IMR-90 (cell line): ENCODE data around the gene UMODL1. TPM values are rescaled to one million over a fixed set of nuclear protein-coding genes. Genes with fewer than 3 reads are reported as not detected.

Source experiments
- ATAC-seq: fragments of 200-7000 bp; cut with Tn5 transposase; 2 replicates; pipeline ENCODE4 v1.9.1; 2020; ENCODE audit warnings: low read depth, mild to moderate bottlenecking, moderate library complexity
- BruUV-seq: library from RNA; stranded (reverse); fragments of 400-500 nt; replicated peaks from 2 replicates; lab custom pipeline; 2021; lab: Mats Ljungman, UMichigan
- CTCF ChIA-PET: fragments of 300-600 bp; formaldehyde crosslinking; extraction: SDS; loops from one replicate; lab custom pipeline; 2021; ENCODE audit warnings: antibody characterized with exemption; lab: Yijun Ruan, JAX
- POLR2A ChIA-PET: fragments of 300-600 bp; sonication (Branson Sonifier 250); formaldehyde crosslinking; loops from one replicate; lab custom pipeline; 2022; ENCODE audit warnings: antibody characterized with exemption; ENCODE audit not compliant: unreplicated experiment; lab: Charles Lee
- DNase-seq: peaks from one replicate; pipeline ENCODE4 v3.0.0; 2013
- H2AFZ ChIP-seq: replicated peaks from 2 replicates; pipeline ENCODE3; 2013; ENCODE audit warnings: low read length, mild to moderate bottlenecking; ENCODE audit not compliant: poor library complexity
- H2AK5ac ChIP-seq: 2 replicates; pipeline ENCODE4 v1.6.1; 2013; ENCODE audit warnings: low read depth, low read length, inconsistent platforms
- H2AK9ac ChIP-seq: replicated peaks from 2 replicates; pipeline ENCODE3; 2013; ENCODE audit warnings: mild to moderate bottlenecking, low read depth, low read length, moderate library complexity; ENCODE audit not compliant: poor library complexity
- H2BK120ac ChIP-seq: 2 replicates; pipeline ENCODE4 v1.6.1; 2013; ENCODE audit warnings: low read depth, low read length, inconsistent platforms
- H2BK15ac ChIP-seq: 3 replicates; pipeline ENCODE4 v1.6.1; 2013; ENCODE audit warnings: low read depth, low read length, inconsistent platforms
- H2BK20ac ChIP-seq: 2 replicates; pipeline ENCODE4 v1.6.1; 2013; ENCODE audit warnings: low read depth, mild to moderate bottlenecking, inconsistent platforms, low read length, moderate library complexity
- H2BK5ac ChIP-seq: 2 replicates; pipeline ENCODE4 v1.6.1; 2013; ENCODE audit warnings: mild to moderate bottlenecking, low read depth, low read length, inconsistent platforms; ENCODE audit not compliant: poor library complexity, severe bottlenecking
- H3K14ac ChIP-seq: replicated peaks from 2 replicates; pipeline ENCODE4 v1.6.1; 2013; ENCODE audit warnings: low read depth, low read length, inconsistent platforms
- H3K18ac ChIP-seq: 2 replicates; pipeline ENCODE4 v1.6.1; 2013; ENCODE audit warnings: low read depth, low read length, control low read depth
- H3K23ac ChIP-seq: 2 replicates; pipeline ENCODE4 v1.6.1; 2013; ENCODE audit warnings: low read depth, low read length, inconsistent platforms
- H3K27ac ChIP-seq: 2 replicates; pipeline ENCODE4 v1.5.1; 2013; ENCODE audit warnings: mild to moderate bottlenecking, control low read depth, low read length; ENCODE audit not compliant: insufficient read depth
- H3K27me3 ChIP-seq: 2 replicates; pipeline ENCODE4 v1.6.1; 2013; ENCODE audit warnings: low read length; ENCODE audit not compliant: control insufficient read depth, insufficient read depth
- H3K36me3 ChIP-seq: 2 replicates; pipeline ENCODE4 v1.6.1; 2013; ENCODE audit warnings: low read length, mixed read lengths; ENCODE audit not compliant: control insufficient read depth, insufficient read depth
- H3K4ac ChIP-seq: 2 replicates; pipeline ENCODE4 v1.6.1; 2013; ENCODE audit warnings: low read depth, low read length, inconsistent platforms
- H3K4me1 ChIP-seq: 2 replicates; pipeline ENCODE4 v1.6.1; 2013; ENCODE audit warnings: low read length, mixed read lengths; ENCODE audit not compliant: control insufficient read depth, insufficient read depth
- H3K4me2 ChIP-seq: 2 replicates; pipeline ENCODE4 v1.6.1; 2013; ENCODE audit warnings: low read depth, mild to moderate bottlenecking, control low read depth, low read length, moderate library complexity
- H3K4me3 ChIP-seq: 2 replicates; pipeline ENCODE4 v1.5.1; 2013; ENCODE audit warnings: low read depth, mild to moderate bottlenecking, control low read depth, low read length, moderate library complexity; ENCODE audit not compliant: insufficient read depth
- H3K56ac ChIP-seq: 2 replicates; pipeline ENCODE4 v1.6.1; 2013; ENCODE audit warnings: low read length, inconsistent platforms; ENCODE audit not compliant: insufficient read depth; ENCODE audit errors: extremely low read depth
- H3K79me1 ChIP-seq, 2 experiments: 2 replicates each; pipeline ENCODE4 v1.6.1; 2013; ENCODE audit warnings: low read length in 2 of 2, inconsistent platforms in 1 of 2, low read depth in 1 of 2
- H3K9ac ChIP-seq: 2 replicates; pipeline ENCODE4 v1.6.1; 2013; ENCODE audit warnings: low read depth, low read length, control low read depth
- H3K9me1 ChIP-seq: 2 replicates; pipeline ENCODE4 v1.6.1; 2013; ENCODE audit warnings: low read length, inconsistent platforms; ENCODE audit not compliant: insufficient read depth
- H3K9me3 ChIP-seq: 2 replicates; pipeline ENCODE4 v1.6.1; 2013; ENCODE audit warnings: low read length; ENCODE audit not compliant: control insufficient read depth, insufficient read depth
- H4K20me1 ChIP-seq: 2 replicates; pipeline ENCODE4 v1.6.1; 2013; ENCODE audit warnings: low read length, inconsistent platforms; ENCODE audit not compliant: insufficient read depth
- H4K5ac ChIP-seq: 2 replicates; pipeline ENCODE4 v1.6.1; 2013; ENCODE audit warnings: mild to moderate bottlenecking, low read depth, low read length, control low read depth
- H4K8ac ChIP-seq, 2 experiments: 2 replicates each; pipeline ENCODE4 v1.6.1; 2013; ENCODE audit warnings: low read depth in 2 of 2, low read length in 2 of 2, control low read depth in 1 of 2, inconsistent platforms in 1 of 2
- H4K91ac ChIP-seq: 2 replicates; pipeline ENCODE4 v1.6.1; 2013; ENCODE audit warnings: low read depth, low read length, inconsistent platforms; ENCODE audit not compliant: insufficient read depth
- CEBPB ChIP-seq: IDR thresholded peaks from 2 replicates; pipeline ENCODE4 v1.6.1; 2012; ENCODE audit warnings: low read depth, low read length, improper control_type of control experiment
- CHD1 ChIP-seq: IDR thresholded peaks from 2 replicates; pipeline ENCODE4 v1.6.1; 2012; ENCODE audit warnings: low read depth, low read length, improper control_type of control experiment
- FOS ChIP-seq: fragments of 150-350 bp; IDR thresholded peaks from 2 replicates; pipeline ENCODE4 v1.6.1; 2016; ENCODE audit warnings: low read depth, low read length
- MAFK ChIP-seq: IDR thresholded peaks from 2 replicates; pipeline ENCODE4 v1.6.1; 2012; ENCODE audit warnings: low read depth, low read length, improper control_type of control experiment
- MXI1 ChIP-seq: IDR thresholded peaks from 2 replicates; pipeline ENCODE4 v1.6.1; 2012; ENCODE audit warnings: low read depth, mild to moderate bottlenecking, low read length, moderate library complexity, borderline replicate concordance
- NFE2L2 ChIP-seq: fragments of 150-350 bp; IDR thresholded peaks from 2 replicates; pipeline ENCODE4 v1.6.1; 2016; ENCODE audit warnings: low read depth, mild to moderate bottlenecking, low read length
- RAD21 ChIP-seq: IDR thresholded peaks from 2 replicates; pipeline ENCODE4 v1.6.1; 2012; ENCODE audit warnings: low read length, improper control_type of control experiment
- RCOR1 ChIP-seq: IDR thresholded peaks from 2 replicates; pipeline ENCODE4 v1.6.1; 2012; ENCODE audit warnings: mild to moderate bottlenecking, low read length, improper control_type of control experiment; ENCODE audit not compliant: insufficient replicate concordance
- WGBS, 2 experiments: methylation state at CpG; one replicate each; pipeline versions ENCODE4 v1.1.5 to v1.1.7; 2013; ENCODE audit warnings: missing lambda C conversion rate in 2 of 2; ENCODE audit not compliant: insufficient read length in 1 of 2; ENCODE audit errors: extremely low coverage in 2 of 2; 5-methylcytosine and 5-hydroxymethylcytosine counted together
- dilution Hi-C: fragments of 300-500 bp; cut with HindIII; formaldehyde crosslinking; loops from one replicate; pipeline ENCODE4 v1.14.3; 2018; ENCODE audit warnings: low sequenced_read_pairs; ENCODE audit not compliant: unreplicated experiment
- in situ Hi-C: fragments of 300-500 bp; cut with MboI; formaldehyde crosslinking; loops from 3 replicates; pipeline ENCODE4 v1.14.3; 2019; ENCODE audit warnings: low sequenced_read_pairs, inconsistent platforms, mixed read lengths
- intact Hi-C: fragments of 100-400 bp; cut with micrococcal nuclease; formaldehyde crosslinking; loops from 2 replicates; pipeline ENCODE4 v1.10.0; 2022
- polyA plus RNA-seq, 3 experiments: library from polyadenylated mRNA; depleted of rRNA; stranded (reverse); fragments of >200 nt; gene quantifications; 2 replicates each; pipeline ENCODE4 v1.2.3, GENCODE V29; 2012; ENCODE audit warnings: low replicate concordance in 1 of 3
- total RNA-seq: library from RNA; depleted of rRNA; stranded (reverse); fragments of >200 nt; gene quantifications from 2 replicates; pipeline ENCODE4 v1.2.3, GENCODE V29; 2012
- TF ChIP-seq, protein P1 (sequence below): fragments of 150-350 bp; IDR thresholded peaks from 2 replicates; pipeline ENCODE4 v1.6.1; 2016; ENCODE audit warnings: low read depth, mild to moderate bottlenecking, low read length, moderate library complexity, borderline replicate concordance
- TF ChIP-seq, protein P2 (sequence below): fragments of 150-350 bp; IDR thresholded peaks from 2 replicates; pipeline ENCODE4 v1.6.1; 2017; ENCODE audit warnings: mild to moderate bottlenecking, antibody characterized with exemption, low read length, low read depth
- TF ChIP-seq, protein P3 (sequence below): conservative IDR thresholded peaks from 2 replicates; pipeline ENCODE4 v1.5.1; 2012; ENCODE audit warnings: mild to moderate bottlenecking, low read depth, low read length, improper control_type of control experiment

Gene UMODL1
- total and polyA plus RNA-seq, 2 of the 4 experiments (the other 2 are of a cell fraction) = 0.02 TPM; not detected in 1

DNA sequence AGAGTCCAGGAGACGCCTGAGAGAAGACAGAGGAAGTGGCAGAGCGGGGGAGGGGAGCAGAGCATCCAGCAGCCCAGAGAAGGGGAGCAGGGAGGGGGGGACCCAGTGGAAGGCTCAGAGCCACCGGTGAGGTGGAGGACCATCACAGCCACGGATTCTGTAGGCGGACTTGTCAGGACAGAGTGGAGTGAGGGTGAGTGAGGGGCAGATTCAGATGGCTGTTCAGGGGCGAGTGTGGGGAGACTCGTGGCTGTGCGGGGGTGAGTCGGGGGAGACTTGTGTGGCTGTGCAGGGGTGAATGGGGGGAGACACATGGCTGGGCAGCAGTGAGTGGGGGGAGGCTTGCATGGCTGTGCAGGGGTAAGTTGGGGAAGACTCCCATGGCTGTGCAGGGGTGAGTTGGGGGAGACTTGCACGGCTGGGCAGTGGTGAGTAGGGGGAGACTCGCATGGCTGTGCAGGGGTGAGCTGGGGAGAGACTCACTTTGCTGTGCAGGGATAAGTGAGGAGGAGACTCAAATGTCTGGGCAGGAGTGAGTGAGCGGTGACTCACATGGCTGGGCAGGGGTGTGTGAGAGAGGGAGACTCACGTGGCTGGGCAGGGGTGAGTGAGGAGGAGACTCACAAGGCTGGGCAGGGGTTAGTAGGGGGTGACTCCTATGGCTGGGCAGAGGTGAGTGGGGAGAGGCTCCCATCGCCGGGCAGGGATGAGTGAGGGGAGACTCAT lies 91.0 kb downstream of the UMODL1 start (continued):
- TF ChIP-seq, protein P1, sequence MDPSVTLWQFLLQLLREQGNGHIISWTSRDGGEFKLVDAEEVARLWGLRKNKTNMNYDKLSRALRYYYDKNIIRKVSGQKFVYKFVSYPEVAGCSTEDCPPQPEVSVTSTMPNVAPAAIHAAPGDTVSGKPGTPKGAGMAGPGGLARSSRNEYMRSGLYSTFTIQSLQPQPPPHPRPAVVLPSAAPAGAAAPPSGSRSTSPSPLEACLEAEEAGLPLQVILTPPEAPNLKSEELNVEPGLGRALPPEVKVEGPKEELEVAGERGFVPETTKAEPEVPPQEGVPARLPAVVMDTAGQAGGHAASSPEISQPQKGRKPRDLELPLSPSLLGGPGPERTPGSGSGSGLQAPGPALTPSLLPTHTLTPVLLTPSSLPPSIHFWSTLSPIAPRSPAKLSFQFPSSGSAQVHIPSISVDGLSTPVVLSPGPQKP = no peak

DNA sequence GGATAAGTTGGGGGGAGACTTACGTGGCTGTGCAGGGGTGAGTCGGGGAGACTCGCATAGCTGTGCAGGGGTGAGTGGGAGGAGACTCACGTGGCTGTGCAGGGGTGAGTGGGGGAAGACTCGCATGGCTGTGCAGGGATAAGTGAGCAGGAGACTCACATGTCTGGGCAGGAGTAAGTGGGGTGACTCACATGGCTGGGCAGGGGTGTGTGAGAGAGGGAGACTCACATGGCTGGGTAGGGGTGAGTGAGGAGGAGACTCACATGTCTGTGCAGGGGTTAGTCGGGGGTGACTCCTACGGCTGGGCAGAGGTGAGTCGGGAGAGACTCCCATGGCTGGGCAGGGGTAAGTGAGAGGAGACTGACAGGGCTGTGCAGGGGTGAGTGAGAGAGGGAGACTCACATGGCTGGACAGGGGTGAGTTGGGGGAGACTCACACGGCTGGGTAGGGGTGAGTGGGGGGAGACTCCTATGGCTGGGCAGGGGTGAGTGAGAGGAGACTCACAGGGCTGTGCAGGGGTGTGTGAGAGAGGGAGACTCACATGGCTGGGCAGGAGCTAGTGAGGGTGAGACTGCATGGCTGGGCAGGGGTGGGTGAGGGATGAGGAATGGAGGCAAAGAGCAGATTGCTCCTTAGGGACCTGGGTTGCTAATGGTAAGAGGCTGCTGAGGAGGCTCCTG lies 91.9 kb downstream of the UMODL1 start:
- H2BK5ac ChIP-seq = no peak overlapping the region
- H3K14ac ChIP-seq = no peak overlapping the region
- no peaks in the 10 kb centered on the region; the same call in 1 of the 2 replicates for H3K9me1 ChIP-seq
- peaks cover 9% of the 10 kb centered on the region for H3K27me3 ChIP-seq
- H2AFZ ChIP-seq = no peak overlapping the region
- H4K5ac ChIP-seq = no peak overlapping the region
- H3K4ac ChIP-seq = no peak overlapping the region
- no peak overlapping the region for H2AK5ac ChIP-seq
- H2BK120ac ChIP-seq = no peak overlapping the region
- intact Hi-C loops = loop anchor here (2.0 to 5.0 kb wide), 2 partner anchors 66 to 94 kb away; no protein-coding TSS in a partner anchor
- no peak overlapping the region for H4K91ac ChIP-seq
- no peak overlapping the region for H3K4me3 ChIP-seq
- no peak overlapping the region for H3K18ac ChIP-seq
- DNase-seq = no peak
- WGBS, 2 experiments = 96% methylated on average over 3 of the region's 9 CpGs; no CpG with 5 or more reads in 1 of the 2 experiments
- POLR2A ChIA-PET = no interaction called here
- H3K9ac ChIP-seq = no peak overlapping the region
- H3K23ac ChIP-seq = no peak overlapping the region
- no peak overlapping the region for H3K27ac ChIP-seq
- no peaks in the 10 kb centered on the region for H3K9me3 ChIP-seq
- H2BK20ac ChIP-seq = no peak overlapping the region
- H4K20me1 ChIP-seq = no peaks in the 10 kb centered on the region
- no TSS peak for BruUV-seq
- H2BK15ac ChIP-seq = no peak overlapping the region
- no peak for ATAC-seq
- H3K4me2 ChIP-seq = no peak overlapping the region
- dilution Hi-C loops = no loop called here
- H3K36me3 ChIP-seq = no peaks in the 10 kb centered on the region
- H3K56ac ChIP-seq = no peak overlapping the region
- no peaks in the 10 kb centered on the region for H3K79me1 ChIP-seq
- CTCF ChIA-PET = no interaction called here
- in situ Hi-C loops = loop anchor here (25.0 kb wide), 1 partner anchor 674 kb away; no protein-coding TSS in a partner anchor
- no peak overlapping the region for H4K8ac ChIP-seq
- H2AK9ac ChIP-seq = no peak overlapping the region
- no peaks in the 10 kb centered on the region for H3K4me1 ChIP-seq
- no peak for TF ChIP-seq MXI1
- TF ChIP-seq, protein P2, sequence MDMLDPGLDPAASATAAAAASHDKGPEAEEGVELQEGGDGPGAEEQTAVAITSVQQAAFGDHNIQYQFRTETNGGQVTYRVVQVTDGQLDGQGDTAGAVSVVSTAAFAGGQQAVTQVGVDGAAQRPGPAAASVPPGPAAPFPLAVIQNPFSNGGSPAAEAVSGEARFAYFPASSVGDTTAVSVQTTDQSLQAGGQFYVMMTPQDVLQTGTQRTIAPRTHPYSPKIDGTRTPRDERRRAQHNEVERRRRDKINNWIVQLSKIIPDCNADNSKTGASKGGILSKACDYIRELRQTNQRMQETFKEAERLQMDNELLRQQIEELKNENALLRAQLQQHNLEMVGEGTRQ = no peak
- TF ChIP-seq RAD21 = no peak
- TF ChIP-seq MAFK = no peak
- no peak for TF ChIP-seq RCOR1
- no peak for TF ChIP-seq FOS
- no peak for TF ChIP-seq NFE2L2
- TF ChIP-seq CHD1 = no peak
- no peak for TF ChIP-seq CEBPB
- TF ChIP-seq, protein P3, sequence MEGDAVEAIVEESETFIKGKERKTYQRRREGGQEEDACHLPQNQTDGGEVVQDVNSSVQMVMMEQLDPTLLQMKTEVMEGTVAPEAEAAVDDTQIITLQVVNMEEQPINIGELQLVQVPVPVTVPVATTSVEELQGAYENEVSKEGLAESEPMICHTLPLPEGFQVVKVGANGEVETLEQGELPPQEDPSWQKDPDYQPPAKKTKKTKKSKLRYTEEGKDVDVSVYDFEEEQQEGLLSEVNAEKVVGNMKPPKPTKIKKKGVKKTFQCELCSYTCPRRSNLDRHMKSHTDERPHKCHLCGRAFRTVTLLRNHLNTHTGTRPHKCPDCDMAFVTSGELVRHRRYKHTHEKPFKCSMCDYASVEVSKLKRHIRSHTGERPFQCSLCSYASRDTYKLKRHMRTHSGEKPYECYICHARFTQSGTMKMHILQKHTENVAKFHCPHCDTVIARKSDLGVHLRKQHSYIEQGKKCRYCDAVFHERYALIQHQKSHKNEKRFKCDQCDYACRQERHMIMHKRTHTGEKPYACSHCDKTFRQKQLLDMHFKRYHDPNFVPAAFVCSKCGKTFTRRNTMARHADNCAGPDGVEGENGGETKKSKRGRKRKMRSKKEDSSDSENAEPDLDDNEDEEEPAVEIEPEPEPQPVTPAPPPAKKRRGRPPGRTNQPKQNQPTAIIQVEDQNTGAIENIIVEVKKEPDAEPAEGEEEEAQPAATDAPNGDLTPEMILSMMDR = no peak
